ENCODE measurements around the gene ASH1L.

DNA sequence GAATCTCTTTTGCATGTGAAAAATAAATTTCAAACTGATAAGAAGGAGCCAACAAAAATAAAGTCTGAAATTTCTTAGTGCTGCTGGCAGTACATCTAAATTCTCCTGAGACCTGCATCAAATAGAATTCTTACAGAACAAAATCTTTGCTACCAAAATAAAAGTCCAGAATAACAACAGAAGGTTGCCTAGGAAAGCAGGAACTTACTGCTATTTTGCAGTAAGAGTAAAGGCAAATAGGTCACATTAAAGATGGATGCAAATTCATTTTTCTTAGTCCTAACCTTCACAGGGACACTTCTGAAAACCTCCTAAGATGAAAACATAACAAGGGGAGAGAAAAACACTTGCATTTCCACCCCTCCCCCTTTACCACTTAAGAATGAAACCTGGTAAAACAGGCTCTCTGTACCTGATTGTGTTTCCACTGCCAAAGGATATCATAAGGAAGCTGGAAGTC, 182.9 kb downstream of the ASH1L start:
- TF ChIP-seq CTCF (IDR thresholded peaks at IDR 0.05; ENCODE audit: poor library complexity) = no peak
- TF ChIP-seq EZH2 (IDR thresholded peaks at IDR 0.05; ENCODE audit: borderline replicate concordance) = no peak
- no peak for TF ChIP-seq EZH2phosphoT487 (IDR thresholded peaks at IDR 0.05; ENCODE audit: low read depth, severe bottlenecking, unreplicated experiment)

All from hepatocyte (in vitro differentiated cells).